ENCODE measurements around the gene RNF43. TPM values are rescaled to one million over a fixed set of nuclear protein-coding genes. Genes with fewer than 3 reads are reported as not detected.

Gene RNF43
- total and polyA plus RNA-seq, 2 of the 13 experiments (the other 11 are each of a cell fraction or from before 2014, with no cell fraction given), result 31.0 to 53.4 TPM

DNA sequence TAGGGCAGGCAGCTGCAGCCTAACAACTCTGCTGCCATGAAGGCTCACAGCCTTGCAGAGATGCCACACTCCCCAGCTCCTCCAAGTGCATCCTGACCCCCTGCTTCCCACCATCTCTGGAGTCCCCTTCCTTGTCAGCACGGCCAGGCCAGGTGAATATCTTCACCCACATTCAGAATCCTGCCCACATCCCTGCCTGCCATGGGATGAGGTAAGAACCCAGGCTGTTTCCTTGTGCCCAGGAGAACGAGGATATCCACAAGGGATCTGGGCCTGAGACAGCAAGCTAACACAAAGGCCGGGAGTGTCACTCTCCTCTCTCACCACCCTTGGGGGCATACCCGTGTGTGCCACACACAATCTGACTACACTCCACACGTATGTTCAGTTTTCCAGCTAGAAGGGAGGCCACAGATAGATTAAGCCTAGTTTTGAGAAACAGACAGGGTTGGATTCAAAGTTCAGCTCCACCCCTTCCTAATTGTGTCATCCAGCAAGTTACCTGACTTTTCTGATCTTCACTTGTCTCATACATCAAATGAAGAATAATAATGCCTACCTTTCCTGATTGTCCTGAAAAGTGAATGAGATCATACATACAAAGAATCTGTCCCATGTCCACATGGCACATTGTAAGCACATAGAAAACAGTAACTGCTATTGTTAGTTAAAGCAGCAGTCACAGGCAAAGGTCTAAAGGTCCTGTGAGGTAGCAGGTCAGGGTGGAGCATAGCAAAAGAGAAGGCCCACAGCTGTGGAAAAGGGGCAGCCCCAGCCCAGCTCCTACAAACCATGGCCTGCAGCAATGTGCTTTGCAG is 47.9 kb downstream of the RNF43 start (continued):
- no peak for TF ChIP-seq ZNF160 (CRISPR knock-in tag; IDR thresholded peaks at IDR 0.05)
- TF ChIP-seq, protein P1, sequence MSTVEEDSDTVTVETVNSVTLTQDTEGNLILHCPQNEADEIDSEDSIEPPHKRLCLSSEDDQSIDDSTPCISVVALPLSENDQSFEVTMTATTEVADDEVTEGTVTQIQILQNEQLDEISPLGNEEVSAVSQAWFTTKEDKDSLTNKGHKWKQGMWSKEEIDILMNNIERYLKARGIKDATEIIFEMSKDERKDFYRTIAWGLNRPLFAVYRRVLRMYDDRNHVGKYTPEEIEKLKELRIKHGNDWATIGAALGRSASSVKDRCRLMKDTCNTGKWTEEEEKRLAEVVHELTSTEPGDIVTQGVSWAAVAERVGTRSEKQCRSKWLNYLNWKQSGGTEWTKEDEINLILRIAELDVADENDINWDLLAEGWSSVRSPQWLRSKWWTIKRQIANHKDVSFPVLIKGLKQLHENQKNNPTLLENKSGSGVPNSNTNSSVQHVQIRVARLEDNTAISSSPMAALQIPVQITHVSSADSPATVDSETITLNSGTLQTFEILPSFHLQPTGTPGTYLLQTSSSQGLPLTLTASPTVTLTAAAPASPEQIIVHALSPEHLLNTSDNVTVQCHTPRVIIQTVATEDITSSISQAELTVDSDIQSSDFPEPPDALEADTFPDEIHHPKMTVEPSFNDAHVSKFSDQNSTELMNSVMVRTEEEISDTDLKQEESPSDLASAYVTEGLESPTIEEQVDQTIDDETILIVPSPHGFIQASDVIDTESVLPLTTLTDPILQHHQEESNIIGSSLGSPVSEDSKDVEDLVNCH (CRISPR knock-in tag; IDR thresholded peaks at IDR 0.05), result no peak
- TF ChIP-seq DPF2 (CRISPR knock-in tag; IDR thresholded peaks at IDR 0.05; ENCODE audit: borderline replicate concordance, low read depth), result peak; percentile 81
- peak; percentile 60 for TF ChIP-seq ZBTB38 (CRISPR knock-in tag; IDR thresholded peaks at IDR 0.05)
- TF ChIP-seq MED1 (CRISPR knock-in tag; IDR thresholded peaks at IDR 0.05), result peak; percentile 61
- TF ChIP-seq TEAD3 (CRISPR knock-in tag; optimal IDR thresholded peaks at IDR 0.05; ENCODE audit: borderline replicate concordance), result peak; percentile 8
- no peak for TF ChIP-seq ZNF275 (CRISPR knock-in tag; IDR thresholded peaks at IDR 0.05; ENCODE audit: borderline replicate concordance)
- TF ChIP-seq AKNA (CRISPR knock-in tag; IDR thresholded peaks at IDR 0.05; ENCODE audit: borderline replicate concordance), result no peak
- TF ChIP-seq NR2F2 (IDR thresholded peaks at IDR 0.05; ENCODE audit: borderline replicate concordance, low read depth), result peak; percentile 78
- TF ChIP-seq, protein P2, sequence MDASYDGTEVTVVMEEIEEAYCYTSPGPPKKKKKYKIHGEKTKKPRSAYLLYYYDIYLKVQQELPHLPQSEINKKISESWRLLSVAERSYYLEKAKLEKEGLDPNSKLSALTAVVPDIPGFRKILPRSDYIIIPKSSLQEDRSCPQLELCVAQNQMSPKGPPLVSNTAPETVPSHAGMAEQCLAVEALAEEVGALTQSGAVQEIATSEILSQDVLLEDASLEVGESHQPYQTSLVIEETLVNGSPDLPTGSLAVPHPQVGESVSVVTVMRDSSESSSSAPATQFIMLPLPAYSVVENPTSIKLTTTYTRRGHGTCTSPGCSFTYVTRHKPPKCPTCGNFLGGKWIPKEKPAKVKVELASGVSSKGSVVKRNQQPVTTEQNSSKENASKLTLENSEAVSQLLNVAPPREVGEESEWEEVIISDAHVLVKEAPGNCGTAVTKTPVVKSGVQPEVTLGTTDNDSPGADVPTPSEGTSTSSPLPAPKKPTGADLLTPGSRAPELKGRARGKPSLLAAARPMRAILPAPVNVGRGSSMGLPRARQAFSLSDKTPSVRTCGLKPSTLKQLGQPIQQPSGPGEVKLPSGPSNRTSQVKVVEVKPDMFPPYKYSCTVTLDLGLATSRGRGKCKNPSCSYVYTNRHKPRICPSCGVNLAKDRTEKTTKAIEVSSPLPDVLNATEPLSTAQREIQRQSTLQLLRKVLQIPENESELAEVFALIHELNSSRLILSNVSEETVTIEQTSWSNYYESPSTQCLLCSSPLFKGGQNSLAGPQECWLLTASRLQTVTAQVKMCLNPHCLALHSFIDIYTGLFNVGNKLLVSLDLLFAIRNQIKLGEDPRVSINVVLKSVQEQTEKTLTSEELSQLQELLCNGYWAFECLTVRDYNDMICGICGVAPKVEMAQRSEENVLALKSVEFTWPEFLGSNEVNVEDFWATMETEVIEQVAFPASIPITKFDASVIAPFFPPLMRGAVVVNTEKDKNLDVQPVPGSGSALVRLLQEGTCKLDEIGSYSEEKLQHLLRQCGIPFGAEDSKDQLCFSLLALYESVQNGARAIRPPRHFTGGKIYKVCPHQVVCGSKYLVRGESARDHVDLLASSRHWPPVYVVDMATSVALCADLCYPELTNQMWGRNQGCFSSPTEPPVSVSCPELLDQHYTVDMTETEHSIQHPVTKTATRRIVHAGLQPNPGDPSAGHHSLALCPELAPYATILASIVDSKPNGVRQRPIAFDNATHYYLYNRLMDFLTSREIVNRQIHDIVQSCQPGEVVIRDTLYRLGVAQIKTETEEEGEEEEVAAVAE (CRISPR knock-in tag; IDR thresholded peaks at IDR 0.05; ENCODE audit: borderline replicate concordance), result no peak
- TF ChIP-seq YY1 (IDR thresholded peaks at IDR 0.05; ENCODE audit: insufficient read depth, insufficient replicate concordance, low read depth, low read length), result no peak
- TF ChIP-seq, protein P3, sequence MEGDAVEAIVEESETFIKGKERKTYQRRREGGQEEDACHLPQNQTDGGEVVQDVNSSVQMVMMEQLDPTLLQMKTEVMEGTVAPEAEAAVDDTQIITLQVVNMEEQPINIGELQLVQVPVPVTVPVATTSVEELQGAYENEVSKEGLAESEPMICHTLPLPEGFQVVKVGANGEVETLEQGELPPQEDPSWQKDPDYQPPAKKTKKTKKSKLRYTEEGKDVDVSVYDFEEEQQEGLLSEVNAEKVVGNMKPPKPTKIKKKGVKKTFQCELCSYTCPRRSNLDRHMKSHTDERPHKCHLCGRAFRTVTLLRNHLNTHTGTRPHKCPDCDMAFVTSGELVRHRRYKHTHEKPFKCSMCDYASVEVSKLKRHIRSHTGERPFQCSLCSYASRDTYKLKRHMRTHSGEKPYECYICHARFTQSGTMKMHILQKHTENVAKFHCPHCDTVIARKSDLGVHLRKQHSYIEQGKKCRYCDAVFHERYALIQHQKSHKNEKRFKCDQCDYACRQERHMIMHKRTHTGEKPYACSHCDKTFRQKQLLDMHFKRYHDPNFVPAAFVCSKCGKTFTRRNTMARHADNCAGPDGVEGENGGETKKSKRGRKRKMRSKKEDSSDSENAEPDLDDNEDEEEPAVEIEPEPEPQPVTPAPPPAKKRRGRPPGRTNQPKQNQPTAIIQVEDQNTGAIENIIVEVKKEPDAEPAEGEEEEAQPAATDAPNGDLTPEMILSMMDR (CRISPR knock-in tag; IDR thresholded peaks at IDR 0.05), result no peak
